Activated T-cell treated with anti-CD3 and anti-CD28 coated beads, Interleukin-2, amount 50 U/mL, for 1 hour (primary cell): ENCODE results near the gene ATPAF1.
"Not testable (repeated sequence)": the region's sequence is repeated elsewhere in the genome, so short reads cannot be mapped to it uniquely, and the experiment has no call there.

Source experiments
- DNase-seq: peaks from one replicate; pipeline ENCODE4 v3.0.0-alpha.2; 2020

Gene ATPAF1

GRCh38 chr1:46667782-46668760 lies at the start of gene ATPAF1:
ATPAF1 (minus strand) TSS chr1:46668364; CDS start chr1:46668322, 42 bp downstream.
- DNase-seq: peak; percentile 70

- DNase-seq: no peak
These were observed 49.5 kb upstream of the ATPAF1 start for GRCh38 chr1:46717654-46718053.

- DNase-seq: no peak
These were observed 46.8 kb upstream of the ATPAF1 start for GRCh38 chr1:46714976-46715375.

- DNase-seq: no peak
These were observed 40.0 kb upstream of the ATPAF1 start for GRCh38 chr1:46708121-46708520.

GRCh38 chr1:46705408-46705807 lies 37.2 kb upstream of the ATPAF1 start:
- no peak for DNase-seq

GRCh38 chr1:46703927-46704641 lies 35.9 kb upstream of the ATPAF1 start:
- DNase-seq: no peak

- DNase-seq: no peak
These were observed 31.5 kb upstream of the ATPAF1 start for GRCh38 chr1:46699666-46700065.

- DNase-seq: no peak
These were observed 28.9 kb upstream of the ATPAF1 start for GRCh38 chr1:46697053-46697452.

GRCh38 chr1:46694676-46695075 lies 26.5 kb upstream of the ATPAF1 start:
- not testable (repeated sequence) for DNase-seq

- no peak for DNase-seq
These were observed 24.9 kb upstream of the ATPAF1 start for GRCh38 chr1:46692811-46693770.

- DNase-seq: no peak
These were observed 24.0 kb upstream of the ATPAF1 start for GRCh38 chr1:46691997-46692790.

- DNase-seq: no peak
These were observed 22.8 kb upstream of the ATPAF1 start for GRCh38 chr1:46690931-46691421.

- no peak for DNase-seq
These were observed 21.7 kb upstream of the ATPAF1 start for GRCh38 chr1:46689897-46690296.

GRCh38 chr1:46689356-46689755 lies 21.2 kb upstream of the ATPAF1 start:
- no peak for DNase-seq

- DNase-seq: no peak
These were observed 19.9 kb upstream of the ATPAF1 start for GRCh38 chr1:46687921-46688509.

GRCh38 chr1:46687093-46687659 lies 19.0 kb upstream of the ATPAF1 start:
- DNase-seq: no peak

- DNase-seq: no peak
These were observed 18.1 kb upstream of the ATPAF1 start for GRCh38 chr1:46686255-46686654.

- DNase-seq: no peak
These were observed 16.5 kb upstream of the ATPAF1 start for GRCh38 chr1:46684670-46685069.

- no peak for DNase-seq
These were observed 13.9 kb upstream of the ATPAF1 start for GRCh38 chr1:46682064-46682463.

GRCh38 chr1:46681333-46682034 lies 13.3 kb upstream of the ATPAF1 start:
- DNase-seq: no peak
